ENCODE measurements around the gene CXCL1.

- TF ChIP-seq POLR2AphosphoS5 (IDR thresholded peaks at IDR 0.05; ENCODE audit: low read depth, low read length) = no peak
- no peak for TF ChIP-seq TAF1 (IDR thresholded peaks at IDR 0.05; ENCODE audit: borderline replicate concordance, low read depth, low read length)
These were observed 39.8 kb downstream of the CXCL1 start for GRCh38 chr4:73908965-73909364.

Measured in GM12892 (cell line).